Esophagus muscularis mucosa (tissue), 4 donors: ENCODE results near the gene AMIGO1.

Source experiments
- CTCF ChIP-seq, 3 experiments: fragments of 200-600 bp in 2 of 3; fragments of 450-650 bp in 1 of 3; sonication (generic) in 2 of 3; IDR thresholded peaks; one replicate each; pipeline ENCODE4 v1.5.1; 2017 to 2019; ENCODE audit warnings: antibody characterized with exemption in 3 of 3, mild to moderate bottlenecking in 2 of 3, moderate library complexity in 1 of 3
- EP300 ChIP-seq: sonication (generic); formaldehyde crosslinking; IDR thresholded peaks from one replicate; pipeline ENCODE4 v1.6.1; 2017; ENCODE audit warnings: antibody characterized with exemption
- POLR2A ChIP-seq: fragments of 450-650 bp; IDR thresholded peaks from one replicate; pipeline ENCODE4 v1.6.1; 2017; ENCODE audit warnings: antibody characterized with exemption, moderate library complexity, mild to moderate bottlenecking, low read depth
- POLR2AphosphoS5 ChIP-seq, 2 donors: sonication (generic); formaldehyde crosslinking; IDR thresholded peaks; one replicate each; pipeline ENCODE4 v1.6.1; 2017; ENCODE audit warnings: antibody characterized with exemption in 2 of 2

GRCh38 chr1:109491372-109491771 lies 18.2 kb downstream of the AMIGO1 start:
- TF ChIP-seq CTCF (IDR thresholded peaks at IDR 0.05): no peak
- TF ChIP-seq EP300: no peak
- no peak for TF ChIP-seq POLR2A
- no peak for TF ChIP-seq POLR2AphosphoS5 (IDR thresholded peaks at IDR 0.05)
